Measurements from ENCODE around the gene GALNT10.

DNA sequence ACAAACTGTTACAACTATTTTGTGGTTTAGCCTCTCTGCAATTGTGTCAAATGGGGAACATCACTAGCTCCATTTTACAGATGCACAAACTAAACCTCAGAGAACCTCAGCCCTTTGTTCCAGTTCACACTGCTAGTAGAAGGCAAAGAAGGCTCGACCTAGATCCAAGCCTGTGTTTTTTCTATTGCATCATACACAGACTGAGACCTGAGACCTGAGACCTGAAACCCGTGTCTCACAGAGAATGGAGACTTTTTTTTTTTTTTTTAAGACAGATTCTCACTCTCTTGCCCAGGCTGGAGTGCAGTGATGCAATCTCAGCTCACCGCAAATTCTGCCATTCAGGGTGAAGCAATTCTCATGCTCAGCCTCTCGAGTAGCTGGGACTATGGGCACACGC lies 120.8 kb downstream of the GALNT10 start:
- TF ChIP-seq CTCF (IDR thresholded peaks at IDR 0.05) (no peak), POLR2AphosphoS5 (IDR thresholded peaks at IDR 0.05) (no peak)
